GM12864 (cell line): ENCODE measurements around the gene STARD5.

ENCODE experiments used
- DNase-seq: peaks from one replicate; pipeline ENCODE4 v3.0.0-alpha.2; 2011; ENCODE audit warnings: low read depth
- H3K4me3 ChIP-seq: 2 replicates; pipeline ENCODE4 v1.5.1; 2011; ENCODE audit warnings: mild to moderate bottlenecking, low read depth, low read length, control low read depth
- TF ChIP-seq, protein P1 (sequence below): IDR thresholded peaks from 2 replicates; pipeline ENCODE4 v1.5.1; 2011; ENCODE audit warnings: low read depth, mild to moderate bottlenecking, moderate library complexity, low read length, control low read depth, inconsistent platforms; ENCODE audit errors: missing control alignments

STARD5 gene

DNA sequence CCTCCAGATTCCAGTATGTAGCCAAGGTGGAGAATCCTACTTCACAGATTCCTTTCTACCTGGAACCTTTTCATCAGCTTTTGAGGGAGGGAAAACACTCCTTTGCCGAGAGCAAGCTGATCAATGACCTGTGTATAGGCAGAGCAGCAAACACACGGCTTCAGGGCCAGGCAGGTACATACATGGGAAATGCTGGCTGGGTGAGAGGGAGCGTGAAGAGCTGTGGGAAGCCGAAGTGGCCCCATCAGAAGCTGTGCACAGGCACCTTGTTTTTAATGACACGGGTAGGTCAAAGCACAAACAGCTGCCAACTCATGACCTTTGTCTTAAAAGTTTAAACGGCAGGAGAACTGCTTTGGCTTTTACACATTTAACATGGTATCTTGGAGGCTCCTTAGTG is 25.3 kb downstream of the STARD5 start:
- TF ChIP-seq, protein P1, sequence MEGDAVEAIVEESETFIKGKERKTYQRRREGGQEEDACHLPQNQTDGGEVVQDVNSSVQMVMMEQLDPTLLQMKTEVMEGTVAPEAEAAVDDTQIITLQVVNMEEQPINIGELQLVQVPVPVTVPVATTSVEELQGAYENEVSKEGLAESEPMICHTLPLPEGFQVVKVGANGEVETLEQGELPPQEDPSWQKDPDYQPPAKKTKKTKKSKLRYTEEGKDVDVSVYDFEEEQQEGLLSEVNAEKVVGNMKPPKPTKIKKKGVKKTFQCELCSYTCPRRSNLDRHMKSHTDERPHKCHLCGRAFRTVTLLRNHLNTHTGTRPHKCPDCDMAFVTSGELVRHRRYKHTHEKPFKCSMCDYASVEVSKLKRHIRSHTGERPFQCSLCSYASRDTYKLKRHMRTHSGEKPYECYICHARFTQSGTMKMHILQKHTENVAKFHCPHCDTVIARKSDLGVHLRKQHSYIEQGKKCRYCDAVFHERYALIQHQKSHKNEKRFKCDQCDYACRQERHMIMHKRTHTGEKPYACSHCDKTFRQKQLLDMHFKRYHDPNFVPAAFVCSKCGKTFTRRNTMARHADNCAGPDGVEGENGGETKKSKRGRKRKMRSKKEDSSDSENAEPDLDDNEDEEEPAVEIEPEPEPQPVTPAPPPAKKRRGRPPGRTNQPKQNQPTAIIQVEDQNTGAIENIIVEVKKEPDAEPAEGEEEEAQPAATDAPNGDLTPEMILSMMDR: no peak
- no peak for DNase-seq
- H3K4me3 ChIP-seq: peak overlapping the region; percentile 68

DNA sequence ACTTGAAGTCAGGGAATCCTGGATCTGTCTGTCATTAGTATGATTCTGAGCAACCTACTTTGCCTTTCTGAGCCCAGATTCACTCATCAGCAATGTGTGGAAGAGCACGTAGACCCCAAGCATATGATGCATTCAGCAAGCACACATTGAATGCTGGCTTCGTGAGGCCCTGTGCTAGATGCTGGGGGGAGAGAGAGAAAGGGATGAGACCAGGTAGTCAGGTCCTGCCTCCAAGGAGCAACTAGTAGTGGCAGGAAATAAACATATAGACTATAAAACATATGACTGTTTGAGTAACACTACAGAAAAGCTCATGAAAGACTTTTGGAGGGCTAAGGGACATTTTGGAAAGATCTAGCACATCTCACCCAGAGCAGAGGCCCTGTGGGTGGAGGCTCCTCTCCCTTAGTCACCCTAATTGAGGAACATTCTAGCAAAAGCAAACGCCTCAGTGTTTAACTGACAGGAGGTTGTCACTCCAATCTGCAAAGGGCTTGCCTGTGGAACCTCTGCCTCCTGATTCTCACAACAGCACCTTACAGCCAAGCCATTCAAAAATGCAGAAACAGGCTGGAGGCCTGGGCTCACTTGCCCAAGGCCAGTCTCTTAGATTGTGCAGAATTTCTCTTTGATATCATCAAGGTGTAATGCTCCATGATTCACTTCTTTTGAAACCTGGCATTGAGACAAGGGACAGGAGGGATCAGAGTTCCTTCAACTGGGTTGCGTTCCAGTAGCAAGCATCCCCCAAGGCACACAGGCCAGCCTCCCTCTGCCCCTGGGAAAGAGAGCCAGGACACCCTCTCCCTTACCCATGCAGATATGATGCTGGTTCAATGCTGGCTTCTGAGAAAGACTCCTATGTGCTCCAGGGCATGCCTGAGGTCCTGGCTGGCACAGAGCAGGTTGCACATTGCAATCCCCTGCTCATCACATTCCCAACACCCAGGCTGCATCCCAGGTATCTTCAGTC is 26.1 kb downstream of the STARD5 start:
- TF ChIP-seq, protein P1: no peak
- peak overlapping the region; percentile 68 for H3K4me3 ChIP-seq
- no peak for DNase-seq

DNA sequence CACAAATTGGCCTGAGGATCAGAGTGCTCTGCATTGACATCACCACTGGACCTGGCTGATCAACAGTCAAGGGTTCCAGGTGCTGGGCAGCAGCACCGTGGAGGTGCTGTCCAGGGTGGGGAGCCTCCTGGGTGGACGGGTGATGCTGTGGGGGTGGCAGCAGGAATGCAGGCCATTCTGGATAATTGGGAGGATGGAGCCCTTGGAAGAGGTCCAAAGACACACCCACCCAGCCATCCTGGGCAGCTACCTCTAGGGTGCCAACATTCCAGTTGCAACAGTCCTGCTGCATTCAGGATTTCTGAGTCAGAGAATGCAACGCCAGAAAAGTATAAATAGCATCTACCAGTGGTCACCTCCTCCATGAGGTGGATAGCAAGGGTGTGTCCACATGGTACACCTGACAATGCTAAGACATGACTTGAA is 26.8 kb downstream of the STARD5 start:
- peak overlapping the region; percentile 68 for H3K4me3 ChIP-seq
- TF ChIP-seq, protein P1: no peak
- no peak for DNase-seq

DNA sequence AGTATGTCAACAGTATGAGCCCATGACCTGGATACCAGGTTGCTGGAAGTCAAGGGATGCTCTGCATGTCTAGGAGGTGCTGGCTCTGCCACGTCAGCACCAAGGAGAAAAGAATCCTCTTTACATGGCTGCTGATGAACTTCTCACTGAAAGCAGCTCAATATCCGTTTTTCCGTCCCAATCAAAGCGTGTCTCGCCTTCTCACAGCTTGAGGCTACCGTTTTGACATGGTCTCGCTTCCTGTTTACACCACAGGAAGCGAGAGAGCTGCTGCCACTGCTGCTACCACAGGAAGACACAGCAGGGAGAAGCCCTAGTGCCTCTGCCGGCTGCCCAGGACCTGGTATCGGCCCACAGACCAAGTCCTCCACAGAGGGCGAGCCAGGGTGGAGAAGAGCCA is 27.3 kb downstream of the STARD5 start:
- TF ChIP-seq, protein P1: no peak
- DNase-seq: peak; percentile 92
- H3K4me3 ChIP-seq: peak overlapping the region; percentile 68

DNA sequence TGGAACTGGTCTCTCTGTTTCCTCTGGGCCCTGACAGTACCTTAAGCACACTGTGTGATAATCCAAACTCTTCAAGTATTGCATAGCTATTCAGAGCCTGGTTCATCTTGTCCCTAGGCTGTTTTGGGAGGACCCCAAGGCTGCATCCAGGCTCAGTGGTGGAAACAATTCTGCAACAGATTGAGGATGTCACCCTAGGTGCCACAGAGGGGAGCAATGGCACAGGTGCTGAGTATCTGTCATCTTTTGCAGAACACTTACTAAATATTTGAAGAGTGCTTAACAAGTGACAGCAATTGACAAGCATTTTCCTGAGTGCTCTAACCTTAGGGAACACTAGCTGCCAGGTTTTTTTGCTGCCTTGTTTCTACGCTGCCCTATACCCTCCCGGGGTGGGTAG is 27.8 kb downstream of the STARD5 start:
- TF ChIP-seq, protein P1: no peak
- peak overlapping the region; percentile 68; the same call in 1 of the 2 replicates for H3K4me3 ChIP-seq
- DNase-seq: no peak

DNA sequence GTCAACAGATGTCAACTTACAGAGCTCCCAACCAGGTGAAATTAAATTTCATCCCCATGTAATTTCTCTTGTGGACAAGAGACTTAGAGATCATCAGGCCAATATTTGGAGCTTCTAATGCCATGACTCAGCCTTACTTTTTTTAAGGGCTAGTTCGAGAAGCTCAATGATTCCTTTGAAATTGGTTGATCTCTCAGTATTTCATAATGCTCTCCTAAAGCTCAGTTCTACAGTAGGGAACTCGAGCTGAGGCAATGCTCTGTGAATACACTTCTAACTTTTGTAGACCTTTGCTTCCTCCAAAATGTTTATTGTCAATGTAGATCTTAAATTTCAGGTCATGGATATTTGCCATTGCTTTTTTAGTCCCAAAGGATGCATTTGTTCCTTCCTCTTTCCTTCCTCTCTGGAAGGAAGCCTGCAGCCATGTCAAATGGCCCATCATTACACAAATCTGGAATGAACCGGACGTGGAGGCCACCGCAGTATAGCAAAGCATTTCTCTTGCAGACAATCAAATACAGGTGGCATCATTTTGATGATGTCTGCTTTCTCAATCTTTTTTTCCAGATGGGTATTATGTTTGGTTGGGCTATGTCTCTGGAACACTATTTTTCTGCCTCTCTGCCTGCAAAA is 28.3 kb downstream of the STARD5 start:
- TF ChIP-seq, protein P1: no peak
- no peak overlapping the region for H3K4me3 ChIP-seq
- no peak for DNase-seq
